PC-3 (cell line): ENCODE measurements around the gene RHBDD2. TPM values are rescaled to one million over a fixed set of nuclear protein-coding genes. Genes with fewer than 3 reads are reported as not detected.

Experiments used
- ATAC-seq: fragments of 200-7000 bp; cut with Tn5 transposase; 2 replicates; pipeline ENCODE4 v1.9.1; 2020; ENCODE audit warnings: mild to moderate bottlenecking, moderate library complexity
- BruUV-seq: library from RNA; stranded (reverse); fragments of 400-500 nt; replicated peaks from 2 replicates; lab custom pipeline; 2021; lab: Mats Ljungman, UMichigan
- CTCF ChIA-PET: fragments of 300-600 bp; sonication (Branson Sonifier 250); formaldehyde crosslinking; loops from one replicate; lab custom pipeline; 2022; ENCODE audit warnings: antibody characterized with exemption; lab: Charles Lee
- POLR2A ChIA-PET: fragments of 300-600 bp; sonication (Branson Sonifier 250); formaldehyde crosslinking; loops from one replicate; lab custom pipeline; 2022; ENCODE audit warnings: antibody characterized with exemption; ENCODE audit not compliant: unreplicated experiment; lab: Charles Lee
- DNase-seq: peaks from one replicate; pipeline ENCODE4 v3.0.0-alpha.2; 2015
- H2AFZ ChIP-seq: fragments of 300-600 bp; sonication (generic); 2 replicates; pipeline ENCODE4 v1.6.0; 2016; ENCODE audit warnings: antibody characterized with exemption, low read length
- H3F3A ChIP-seq: fragments of 300-600 bp; sonication (generic); one replicate; pipeline ENCODE4 v1.6.0; 2017; ENCODE audit warnings: antibody characterized with exemption, low read length, control low read depth, mild to moderate bottlenecking; ENCODE audit not compliant: unreplicated experiment
- H3K27ac ChIP-seq: fragments of 300-600 bp; sonication (generic); 2 replicates; pipeline ENCODE4 v1.5.1; 2016; ENCODE audit warnings: mild to moderate bottlenecking, low read length
- H3K27me3 ChIP-seq: fragments of 300-600 bp; sonication (generic); 2 replicates; pipeline ENCODE4 v1.6.1; 2016; ENCODE audit warnings: low read length, mixed read lengths
- H3K36me3 ChIP-seq: fragments of 300-600 bp; sonication (generic); 2 replicates; pipeline ENCODE4 v1.6.1; 2016; ENCODE audit warnings: low read depth, mixed run types, low read length, mixed read lengths
- H3K4me1 ChIP-seq: fragments of 300-600 bp; sonication (generic); 2 replicates; pipeline ENCODE4 v1.5.1; 2016; ENCODE audit warnings: low read length; ENCODE audit not compliant: insufficient read depth
- H3K4me2 ChIP-seq: fragments of 300-600 bp; sonication (generic); 2 replicates; pipeline ENCODE4 v1.6.0; 2016; ENCODE audit warnings: low read length
- H3K4me3 ChIP-seq: fragments of 300-600 bp; sonication (generic); 2 replicates; pipeline ENCODE4 v1.5.1; 2016; ENCODE audit warnings: mild to moderate bottlenecking, low read length, mixed read lengths
- H3K79me2 ChIP-seq: fragments of 300-600 bp; sonication (generic); 2 replicates; pipeline ENCODE4 v1.6.1; 2017; ENCODE audit warnings: low read length, mixed read lengths
- H3K9ac ChIP-seq: fragments of 300-600 bp; sonication (generic); 2 replicates; pipeline ENCODE4 v1.6.0; 2016; ENCODE audit warnings: mild to moderate bottlenecking, low read length
- H3K9me2 ChIP-seq: fragments of 300-600 bp; sonication (generic); replicated peaks from 2 replicates; pipeline ENCODE4 v1.6.1; 2016; ENCODE audit warnings: mixed run types, low read length, mixed read lengths
- H3K9me3 ChIP-seq: fragments of 300-600 bp; sonication (generic); 2 replicates; pipeline ENCODE4 v1.6.1; 2016; ENCODE audit warnings: low read length, mixed read lengths
- H4K20me1 ChIP-seq: fragments of 300-600 bp; sonication (generic); 2 replicates; pipeline ENCODE4 v1.6.1; 2016; ENCODE audit warnings: low read length, mixed read lengths
- CTCF ChIP-seq: fragments of 300-600 bp; sonication (generic); conservative IDR thresholded peaks from 2 replicates; pipeline ENCODE4 v1.5.1; 2017; ENCODE audit warnings: antibody characterized with exemption, low read depth, mild to moderate bottlenecking, low read length
- EZH2 ChIP-seq: fragments of 300-600 bp; sonication (generic); IDR thresholded peaks from one replicate; pipeline ENCODE4 v1.6.1; 2017; ENCODE audit warnings: antibody characterized with exemption, mild to moderate bottlenecking, low read length; ENCODE audit not compliant: unreplicated experiment
- EZH2phosphoT487 ChIP-seq: fragments of 300-600 bp; sonication (generic); IDR thresholded peaks from 2 replicates; pipeline ENCODE4 v1.6.1; 2018; ENCODE audit warnings: mild to moderate bottlenecking, antibody characterized with exemption, low read length, borderline replicate concordance
- intact Hi-C: fragments of 100-400 bp; cut with micrococcal nuclease; formaldehyde crosslinking; loops from 2 replicates; pipeline ENCODE4 v1.9.0; 2023
- total RNA-seq: library from RNA; depleted of rRNA; stranded (reverse); fragments of >200 nt; gene quantifications from 2 replicates; pipeline ENCODE4 v1.2.3, GENCODE V29; 2014

The RHBDD2 gene
- total RNA-seq, 1 experiment from 2014 or later: 42.7 TPM

DNA sequence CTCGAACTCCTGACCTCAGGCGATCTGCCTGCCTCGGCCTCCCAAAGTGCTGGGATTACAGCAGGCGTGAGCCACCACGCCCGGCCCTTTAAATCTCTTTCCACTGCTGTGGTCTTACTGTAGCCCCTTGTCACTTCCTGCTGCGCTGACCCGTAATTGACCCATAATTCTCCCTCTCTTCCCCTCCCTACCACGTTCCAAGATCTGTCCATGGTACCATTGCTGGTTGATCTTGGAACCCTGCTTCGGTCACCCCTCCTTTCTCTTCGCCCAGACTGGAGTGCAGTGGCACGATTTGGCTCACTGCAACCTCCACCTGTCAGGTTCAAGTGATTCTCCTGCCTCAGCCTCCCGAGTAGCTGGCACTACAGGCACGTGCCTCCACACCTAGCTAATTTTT is 42.6 kb downstream of the RHBDD2 start:
- Histone ChIP-seq H3F3A (no peaks in the 10 kb centered on the region), H3K79me2 (peaks cover 87% of the 10 kb centered on the region), H3K27ac (no peak overlapping the region), H3K9ac (no peak overlapping the region), H3K9me3 (no peaks in the 10 kb centered on the region), H4K20me1 (peaks cover 10% of the 10 kb centered on the region), H3K27me3 (no peaks in the 10 kb centered on the region), H3K9me2 (no peaks in the 10 kb centered on the region), H2AFZ (no peak overlapping the region), H3K4me1 (peaks cover 12% of the 10 kb centered on the region), H3K4me2 (no peak overlapping the region), H3K36me3 (no peaks in the 10 kb centered on the region; the same call in 1 of the 2 replicates), H3K4me3 (no peak overlapping the region)
- ATAC-seq (no peak), DNase-seq (no peak)
- CTCF ChIA-PET: no interaction called here
- POLR2A ChIA-PET: interaction anchor here (0.6 kb wide), 1 partner anchor 73 kb away, joined by 17 read pairs; no protein-coding TSS in a partner anchor
- intact Hi-C loops: no loop called here
- no TSS peak for BruUV-seq
- TF ChIP-seq CTCF: no peak
- TF ChIP-seq EZH2phosphoT487: no peak
- no peak for TF ChIP-seq EZH2

DNA sequence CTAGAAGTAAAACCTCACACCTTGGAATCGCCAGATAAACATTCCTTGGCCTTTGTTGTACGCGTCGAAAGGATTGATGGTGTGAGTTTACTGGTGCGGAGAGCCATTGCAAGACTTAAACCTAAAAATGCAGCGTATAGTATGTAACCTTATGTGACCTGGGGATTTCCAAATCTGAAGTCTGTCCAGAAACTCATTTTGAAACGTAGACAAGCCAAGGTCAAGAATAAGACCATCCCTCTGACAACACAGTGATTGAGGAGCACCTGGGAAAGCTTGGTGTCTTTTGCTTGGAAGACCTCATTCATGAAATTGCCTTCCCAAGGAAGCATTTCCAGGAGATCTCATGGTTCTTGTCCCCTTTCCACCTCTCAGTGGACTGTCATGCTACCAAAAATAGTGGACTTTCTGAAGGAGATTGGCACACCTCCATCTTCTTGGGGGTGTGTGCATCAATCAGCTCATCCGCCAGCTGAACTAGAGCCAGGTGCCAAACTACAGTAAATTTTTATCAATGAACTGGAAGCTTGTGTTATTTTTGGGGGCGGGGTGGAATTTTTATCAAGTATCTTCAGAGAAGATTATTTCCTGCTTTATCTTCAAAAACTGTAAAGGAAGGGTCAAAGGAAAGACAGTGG is 44.3 kb downstream of the RHBDD2 start:
- Histone ChIP-seq H3K9me3 (no peaks in the 10 kb centered on the region), H4K20me1 (peaks cover 10% of the 10 kb centered on the region), H2AFZ (no peak overlapping the region), H3K4me3 (no peak overlapping the region), H3F3A (no peaks in the 10 kb centered on the region), H3K4me1 (peaks cover 12% of the 10 kb centered on the region), H3K27me3 (no peaks in the 10 kb centered on the region), H3K9ac (no peak overlapping the region), H3K36me3 (no peaks in the 10 kb centered on the region; the same call in 1 of the 2 replicates), H3K27ac (no peak overlapping the region), H3K79me2 (peaks cover 82% of the 10 kb centered on the region), H3K9me2 (no peaks in the 10 kb centered on the region), H3K4me2 (no peak overlapping the region)
- POLR2A ChIA-PET: no interaction called here
- no TSS peak for BruUV-seq
- CTCF ChIA-PET: no interaction called here
- intact Hi-C loops: no loop called here
- ATAC-seq: no peak
- DNase-seq: no peak
- TF ChIP-seq CTCF (no peak), EZH2 (no peak), EZH2phosphoT487 (no peak)

GRCh38 chr7:75924256-75924655 is 45.4 kb downstream of the RHBDD2 start:
- no peak for TF ChIP-seq EZH2phosphoT487
- TF ChIP-seq CTCF: no peak
- TF ChIP-seq EZH2: no peak
- ATAC-seq (no peak), DNase-seq (no peak)
- H3K36me3 ChIP-seq: no peaks in the 10 kb centered on the region; the same call in 1 of the 2 replicates
- H4K20me1 ChIP-seq: peaks cover 5% of the 10 kb centered on the region; the same call in 1 of the 2 replicates
- no peaks in the 10 kb centered on the region for H3K9me3 ChIP-seq
- intact Hi-C loops: no loop called here
- H3K27ac ChIP-seq: no peak overlapping the region
- ChIA-PET POLR2A (interaction anchor here (0.6 kb wide), 1 partner anchor 8 kb away, joined by 6 read pairs; no protein-coding TSS in a partner anchor), CTCF (no interaction called here)
- peaks cover 12% of the 10 kb centered on the region for H3K4me1 ChIP-seq
- no peak overlapping the region for H2AFZ ChIP-seq
- H3K27me3 ChIP-seq: no peaks in the 10 kb centered on the region
- H3K4me3 ChIP-seq: no peak overlapping the region
- no TSS peak for BruUV-seq
- no peaks in the 10 kb centered on the region for H3F3A ChIP-seq
- no peaks in the 10 kb centered on the region for H3K9me2 ChIP-seq
- no peak overlapping the region for H3K4me2 ChIP-seq
- H3K9ac ChIP-seq: no peak overlapping the region
- H3K79me2 ChIP-seq: peaks cover 77% of the 10 kb centered on the region
